ENCODE data around the gene ZMAT3.

GRCh38 chr3:179082416-179082815 lies 10.8 kb upstream of the ZMAT3 start:
- TF ChIP-seq POLR2A (IDR thresholded peaks at IDR 0.05), result no peak
- no peak for TF ChIP-seq CTCF (IDR thresholded peaks at IDR 0.05)
